Measurements from ENCODE around the gene PDE4C. TPM values are rescaled to one million over a fixed set of nuclear protein-coding genes. Genes with fewer than 3 reads are reported as not detected.
"Not testable (repeated sequence)": the region's sequence is repeated elsewhere in the genome, so short reads cannot be mapped to it uniquely, and the experiment has no call there.

The PDE4C gene
- total RNA-seq, 1 experiment from 2014 or later: 0.36 TPM

DNA sequence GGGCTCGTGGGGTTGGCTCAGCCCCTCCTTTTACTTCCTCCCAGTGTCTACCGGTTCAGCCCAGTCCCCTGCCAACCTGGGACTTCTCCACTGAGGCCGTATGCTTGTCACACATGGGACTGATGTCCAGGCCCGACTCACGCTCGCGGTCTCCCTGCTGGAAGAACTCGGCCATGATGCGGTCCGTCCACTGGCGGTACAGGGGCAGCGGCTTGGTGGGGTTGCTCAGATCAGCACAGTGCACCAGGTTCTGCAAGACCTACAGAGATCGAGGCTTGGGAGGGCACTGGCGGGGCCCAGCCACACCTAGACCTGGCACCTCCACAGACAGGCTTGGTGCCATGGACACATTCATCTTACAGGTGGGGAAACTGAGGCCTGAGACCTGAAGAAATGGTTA, 14.6 kb downstream of the PDE4C start:
- no peaks in the 10 kb centered on the region for H3K36me3 Mint-ChIP-seq (ENCODE audit: insufficient read depth, unreplicated experiment)
- no peaks in the 10 kb centered on the region for H3K4me1 ChIP-seq
- H3K36me3 ChIP-seq (ENCODE audit: control insufficient read depth, insufficient read depth, low read length): no peaks in the 10 kb centered on the region
- CTCF ChIA-PET: no interaction called here
- DNase-seq: no peak
- no peaks in the 10 kb centered on the region for H3K4me1 Mint-ChIP-seq (ENCODE audit: low read depth, unreplicated experiment)
- H3K27ac Mint-ChIP-seq (ENCODE audit: unreplicated experiment): no peak overlapping the region
- POLR2A ChIA-PET: no interaction called here
- H3K4me3 ChIP-seq (ENCODE audit: low read depth, low read length): no peak overlapping the region
- H3K9me3 ChIP-seq: no peaks in the 10 kb centered on the region
- H3K27me3 Mint-ChIP-seq (ENCODE audit: insufficient read depth, unreplicated experiment): no peaks in the 10 kb centered on the region
- no peak overlapping the region for H3K4me3 Mint-ChIP-seq (ENCODE audit: unreplicated experiment)
- no peaks in the 10 kb centered on the region; the same call in 1 of the 2 replicates for H3K27me3 ChIP-seq (replicated peaks; ENCODE audit: control insufficient read depth, insufficient read depth, low read length)
- no peaks in the 10 kb centered on the region for H3K9me3 Mint-ChIP-seq (ENCODE audit: unreplicated experiment)
- no TSS peak for BruUV-seq (replicated peaks)
- intact Hi-C loops (cut with micrococcal nuclease; ENCODE audit: unreplicated experiment): no loop called here
- TF ChIP-seq, protein P1, sequence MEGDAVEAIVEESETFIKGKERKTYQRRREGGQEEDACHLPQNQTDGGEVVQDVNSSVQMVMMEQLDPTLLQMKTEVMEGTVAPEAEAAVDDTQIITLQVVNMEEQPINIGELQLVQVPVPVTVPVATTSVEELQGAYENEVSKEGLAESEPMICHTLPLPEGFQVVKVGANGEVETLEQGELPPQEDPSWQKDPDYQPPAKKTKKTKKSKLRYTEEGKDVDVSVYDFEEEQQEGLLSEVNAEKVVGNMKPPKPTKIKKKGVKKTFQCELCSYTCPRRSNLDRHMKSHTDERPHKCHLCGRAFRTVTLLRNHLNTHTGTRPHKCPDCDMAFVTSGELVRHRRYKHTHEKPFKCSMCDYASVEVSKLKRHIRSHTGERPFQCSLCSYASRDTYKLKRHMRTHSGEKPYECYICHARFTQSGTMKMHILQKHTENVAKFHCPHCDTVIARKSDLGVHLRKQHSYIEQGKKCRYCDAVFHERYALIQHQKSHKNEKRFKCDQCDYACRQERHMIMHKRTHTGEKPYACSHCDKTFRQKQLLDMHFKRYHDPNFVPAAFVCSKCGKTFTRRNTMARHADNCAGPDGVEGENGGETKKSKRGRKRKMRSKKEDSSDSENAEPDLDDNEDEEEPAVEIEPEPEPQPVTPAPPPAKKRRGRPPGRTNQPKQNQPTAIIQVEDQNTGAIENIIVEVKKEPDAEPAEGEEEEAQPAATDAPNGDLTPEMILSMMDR (IDR thresholded peaks at IDR 0.05; ENCODE audit: insufficient read depth in 1 of 2, low read depth in 1 of 2, low read length in 1 of 2, severe bottlenecking in 1 of 2, unreplicated experiment in 1 of 2): no peak

- H3K36me3 Mint-ChIP-seq (ENCODE audit: insufficient read depth, unreplicated experiment); H3K4me1 Mint-ChIP-seq (ENCODE audit: low read depth, unreplicated experiment); H3K9me3 ChIP-seq; H3K4me1 ChIP-seq; intact Hi-C loops (cut with micrococcal nuclease; ENCODE audit: unreplicated experiment); H3K9me3 Mint-ChIP-seq (ENCODE audit: unreplicated experiment); H3K4me3 ChIP-seq (ENCODE audit: low read depth, low read length); H3K27me3 ChIP-seq (replicated peaks; ENCODE audit: control insufficient read depth, insufficient read depth, low read length); H3K4me3 Mint-ChIP-seq (ENCODE audit: unreplicated experiment); BruUV-seq (replicated peaks); H3K27me3 Mint-ChIP-seq (ENCODE audit: insufficient read depth, unreplicated experiment); DNase-seq; H3K27ac Mint-ChIP-seq (ENCODE audit: unreplicated experiment); H3K36me3 ChIP-seq (ENCODE audit: control insufficient read depth, insufficient read depth, low read length): not testable (repeated sequence)
- ChIA-PET CTCF (interaction anchor here (1.1 to 1.3 kb wide), 2 partner anchors 10 to 42 kb away, joined by 5 to 10 read pairs; no protein-coding TSS in a partner anchor), POLR2A (interaction anchor here (1.1 kb wide), 1 partner anchor 17 kb away, joined by 3 read pairs; the partner anchor contains the start of gene MPV17L2)
Measured at GRCh38 chr19:18209912-18210311, 16.3 kb downstream of the PDE4C start.

- Histone ChIP-seq H3K36me3 (ENCODE audit: control insufficient read depth, insufficient read depth, low read length) (no peaks in the 10 kb centered on the region), H3K9me3 (no peaks in the 10 kb centered on the region), H3K4me3 (ENCODE audit: low read depth, low read length) (no peak overlapping the region), H3K27me3 (replicated peaks; ENCODE audit: control insufficient read depth, insufficient read depth, low read length) (no peaks in the 10 kb centered on the region; the same call in 1 of the 2 replicates), H3K4me1 (peaks cover 5% of the 10 kb centered on the region; the same call in 1 of the 2 replicates)
- CTCF ChIA-PET: interaction anchor here (0.6 to 1.3 kb wide), 17 partner anchors 11 to 270 kb away, joined by 3 to 33 read pairs (median 5); partner anchors contain the start of genes JUND, MPV17L2, PIK3R2 and SSBP4
- DNase-seq: peak in 1 of 2 experiments; percentile 57
- TF ChIP-seq, protein P1 (IDR thresholded peaks at IDR 0.05; ENCODE audit: insufficient read depth in 1 of 2, low read depth in 1 of 2, low read length in 1 of 2, severe bottlenecking in 1 of 2, unreplicated experiment in 1 of 2): peak; percentile 68 to 72
- no peaks in the 10 kb centered on the region for H3K9me3 Mint-ChIP-seq (ENCODE audit: unreplicated experiment)
- BruUV-seq (replicated peaks): no TSS peak
- no peak overlapping the region for H3K27ac Mint-ChIP-seq (ENCODE audit: unreplicated experiment)
- H3K4me3 Mint-ChIP-seq (ENCODE audit: unreplicated experiment): no peak overlapping the region
- intact Hi-C loops (cut with micrococcal nuclease; ENCODE audit: unreplicated experiment): loop anchor here (1.0 kb wide), 1 partner anchor 43 kb away; no protein-coding TSS in a partner anchor
- H3K4me1 Mint-ChIP-seq (ENCODE audit: low read depth, unreplicated experiment): no peaks in the 10 kb centered on the region
- no peaks in the 10 kb centered on the region for H3K27me3 Mint-ChIP-seq (ENCODE audit: insufficient read depth, unreplicated experiment)
- H3K36me3 Mint-ChIP-seq (ENCODE audit: insufficient read depth, unreplicated experiment): peaks cover 10% of the 10 kb centered on the region
- POLR2A ChIA-PET: interaction anchor here (0.5 to 1.0 kb wide), 3 partner anchors 16 to 99 kb away, joined by 3 to 9 read pairs (median 3); no protein-coding TSS in a partner anchor
Measured at GRCh38 chr19:18208098-18208951, 17.9 kb downstream of the PDE4C start.
